Amygdala (tissue), 56 donors: ENCODE results near the gene PCK1.

Source experiments
- DNase-seq, 56 donors: peaks; one replicate each; lab custom pipeline; 2025; lab: John Stamatoyannopoulos, UW

PCK1 gene

GRCh38 chr20:57535297-57535696, 25.6 kb upstream of the PCK1 start:
- no peak for DNase-seq

GRCh38 chr20:57536120-57536708, 24.7 kb upstream of the PCK1 start:
- no peak for DNase-seq

- no peak for DNase-seq
Observed at GRCh38 chr20:57536771-57537724, 23.9 kb upstream of the PCK1 start.

GRCh38 chr20:57537822-57538221, 23.1 kb upstream of the PCK1 start:
- DNase-seq, result no peak

GRCh38 chr20:57539889-57540288, 21.0 kb upstream of the PCK1 start:
- DNase-seq, result no peak

DNA sequence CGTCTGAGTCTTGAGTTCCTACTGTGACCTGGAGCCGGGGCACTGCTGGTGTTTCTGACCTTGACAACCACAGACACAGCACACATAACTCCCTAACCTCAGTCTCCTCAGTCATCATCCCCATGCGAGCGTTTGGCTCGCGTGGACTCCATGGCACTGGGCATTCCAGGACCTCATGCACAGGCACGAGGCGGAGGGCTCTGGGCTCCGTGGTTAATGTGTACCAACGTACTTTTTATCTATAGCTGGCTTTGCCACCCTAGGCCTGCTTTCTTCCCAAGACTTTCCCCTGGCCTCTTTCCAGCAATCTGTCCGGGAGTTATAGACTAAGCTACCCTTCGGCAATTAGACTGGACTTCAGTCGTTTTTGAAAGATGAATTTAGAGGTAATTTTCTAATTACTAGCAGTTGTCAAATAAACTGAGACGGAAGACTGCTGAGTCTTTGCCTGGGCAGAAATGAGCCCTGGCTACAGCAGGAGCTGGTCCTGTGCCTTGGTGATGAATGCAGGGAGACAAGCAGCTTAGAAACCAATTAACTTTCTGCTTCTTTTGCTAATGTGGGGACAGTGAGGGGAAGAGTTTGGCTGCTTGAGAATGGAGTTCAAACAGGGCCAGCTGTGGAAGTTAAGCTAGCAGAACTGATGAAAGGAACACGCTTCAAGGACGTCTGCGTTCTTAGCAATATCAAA, 19.9 kb upstream of the PCK1 start:
- DNase-seq, result peak in 1 of 56 donors; percentile 8

DNA sequence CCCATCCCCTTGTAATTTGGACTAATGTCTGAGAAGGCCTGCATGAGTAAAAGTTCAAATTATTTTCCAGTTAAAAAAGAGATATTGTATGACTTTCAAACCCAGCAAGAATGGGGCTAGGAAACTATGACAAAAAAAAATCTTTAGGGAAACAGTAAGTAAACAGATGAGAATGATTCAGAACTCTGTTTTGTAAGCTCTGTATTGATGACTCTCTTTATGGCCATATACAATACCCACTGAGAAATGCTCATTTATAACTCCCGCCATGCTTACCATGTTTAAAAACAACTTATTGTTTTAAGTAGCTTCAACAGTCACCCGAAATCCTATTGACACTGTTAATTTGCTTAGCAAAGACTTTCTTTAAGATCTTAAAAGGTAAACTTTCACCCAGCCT, 17.2 kb upstream of the PCK1 start:
- DNase-seq, result no peak

DNA sequence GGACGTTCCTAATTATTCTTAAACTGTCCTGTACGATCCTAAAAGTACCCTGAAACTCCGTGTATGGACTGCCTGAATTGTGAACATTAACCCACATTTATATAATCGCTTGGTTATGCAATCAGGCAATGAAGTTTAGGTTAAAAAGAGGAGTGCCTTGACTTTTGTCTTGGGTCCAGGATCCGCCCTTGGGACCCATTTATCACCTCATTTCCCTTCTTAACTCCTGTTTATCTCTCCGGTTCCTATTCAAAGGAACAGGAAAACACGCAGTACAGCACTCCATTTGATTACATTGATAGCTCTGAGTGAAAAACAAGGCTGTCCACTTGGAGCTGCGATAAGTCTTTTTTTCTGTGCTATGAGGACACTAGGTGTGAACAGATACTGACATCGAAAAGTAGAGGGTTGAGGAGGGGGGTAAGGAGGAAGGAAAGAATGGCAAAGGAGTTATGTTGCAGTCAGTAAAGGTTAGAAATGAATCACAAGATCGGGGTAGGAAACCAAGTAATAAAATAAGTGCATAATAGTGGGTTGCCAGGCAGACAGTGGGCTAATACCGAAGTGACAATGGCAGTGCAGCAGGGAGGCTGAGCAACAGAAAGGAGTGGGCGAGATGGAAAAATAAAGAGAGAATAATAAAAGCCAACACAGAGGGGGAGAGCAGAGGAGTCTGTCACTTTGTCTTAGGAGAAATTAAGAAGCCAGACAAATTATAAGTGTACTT, 15.9 kb upstream of the PCK1 start:
- no peak for DNase-seq

DNA sequence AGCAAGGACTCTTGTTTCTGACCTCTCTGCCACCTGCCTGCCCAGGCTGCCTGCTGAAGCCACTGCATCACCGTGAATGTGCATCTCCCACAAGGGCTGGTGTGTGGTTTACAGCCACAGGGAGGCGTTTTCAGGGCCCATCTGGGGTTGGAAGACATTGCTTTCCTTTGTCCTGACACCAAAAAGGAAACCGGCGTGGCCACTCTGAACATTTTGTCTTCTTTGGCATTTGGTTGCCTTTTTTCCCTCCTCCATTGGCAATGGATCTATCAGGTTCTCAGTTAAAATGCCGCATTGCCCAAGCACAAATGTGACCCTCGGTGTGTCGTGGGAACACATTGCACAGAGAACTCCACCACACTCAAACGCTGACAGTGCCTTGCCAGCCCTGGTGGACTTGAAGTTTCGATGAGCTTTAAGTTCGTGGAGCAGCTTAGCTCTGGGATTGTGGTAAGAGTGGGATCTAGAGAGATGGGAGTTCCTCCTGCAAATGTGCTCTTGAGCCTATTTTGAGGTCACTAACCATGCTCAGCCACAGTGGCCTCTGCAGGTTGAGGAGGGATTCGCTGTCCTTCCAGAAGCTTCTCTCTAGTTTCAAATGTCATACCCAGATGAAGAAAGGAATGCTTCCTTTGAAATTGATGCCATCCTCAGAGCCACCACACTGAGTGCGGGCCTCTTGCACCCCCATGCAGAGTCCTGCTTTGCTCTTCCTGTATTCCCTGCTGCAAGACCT, 14.8 kb upstream of the PCK1 start:
- DNase-seq, result no peak

DNA sequence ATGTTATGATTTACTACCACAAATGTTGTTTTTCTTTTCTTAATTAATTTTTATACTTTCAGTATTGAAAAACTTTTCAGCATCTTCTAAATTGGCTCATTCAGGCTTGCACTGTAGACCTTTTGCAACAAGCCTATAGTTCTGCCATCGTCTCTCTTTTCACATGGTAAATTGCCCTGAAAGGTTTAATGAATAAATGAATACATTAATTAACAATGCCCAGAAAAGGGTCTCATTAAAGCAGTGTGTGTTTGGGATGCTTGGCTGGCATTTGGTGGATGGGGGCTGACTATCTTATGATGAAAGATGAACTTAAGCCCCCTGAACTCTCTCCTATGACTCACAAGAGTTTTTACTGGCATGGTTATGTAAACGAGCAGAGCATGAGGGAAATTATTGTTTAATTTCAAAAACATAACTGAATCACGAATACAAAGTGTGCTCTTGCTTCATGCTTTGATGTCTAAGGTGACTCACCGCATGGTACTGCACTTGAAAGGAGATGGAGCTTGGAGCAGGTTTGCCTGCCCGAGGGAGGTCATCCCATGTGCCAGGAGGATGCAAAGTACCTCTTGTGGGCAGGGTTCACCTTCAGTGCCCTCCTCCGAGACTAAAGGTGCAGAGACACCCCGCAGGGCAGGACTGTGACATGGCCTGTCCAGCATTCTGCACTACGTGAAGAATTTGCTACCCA, 13.8 kb upstream of the PCK1 start:
- no peak for DNase-seq

GRCh38 chr20:57548177-57549058, 12.5 kb upstream of the PCK1 start:
- DNase-seq, result no peak

GRCh38 chr20:57552471-57552870, 8.4 kb upstream of the PCK1 start:
- DNase-seq, result no peak

DNA sequence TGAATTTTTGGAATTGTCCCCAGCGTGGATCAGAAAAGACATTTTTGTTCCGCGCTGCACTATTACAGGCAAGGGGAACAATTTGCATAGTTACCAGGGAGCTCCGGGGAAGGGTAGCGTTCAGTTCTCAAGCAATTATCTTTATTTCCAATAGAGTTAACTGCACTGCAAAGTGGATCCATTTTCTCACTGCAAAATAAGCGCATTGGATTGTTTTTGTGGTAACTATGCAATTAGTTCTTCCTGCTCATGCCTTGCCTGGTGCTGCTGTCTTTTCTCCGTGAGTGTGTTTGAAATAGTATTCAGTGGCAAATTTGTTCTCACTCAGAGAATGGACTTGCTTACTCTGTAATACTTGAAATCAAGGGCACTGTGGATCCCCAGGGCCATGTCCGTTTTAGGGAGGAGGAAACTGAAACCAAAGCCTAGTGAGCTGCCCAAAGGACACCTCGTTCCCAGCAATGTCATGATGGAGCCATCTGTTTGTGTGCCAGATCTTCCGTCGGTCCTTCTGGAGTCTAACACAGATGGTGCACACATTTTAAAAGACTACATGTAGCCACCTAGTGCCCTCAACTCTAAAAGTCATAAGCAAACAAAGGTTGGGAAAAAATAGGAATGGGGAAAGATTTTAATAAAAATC, 7.4 kb upstream of the PCK1 start:
- DNase-seq, result no peak

DNA sequence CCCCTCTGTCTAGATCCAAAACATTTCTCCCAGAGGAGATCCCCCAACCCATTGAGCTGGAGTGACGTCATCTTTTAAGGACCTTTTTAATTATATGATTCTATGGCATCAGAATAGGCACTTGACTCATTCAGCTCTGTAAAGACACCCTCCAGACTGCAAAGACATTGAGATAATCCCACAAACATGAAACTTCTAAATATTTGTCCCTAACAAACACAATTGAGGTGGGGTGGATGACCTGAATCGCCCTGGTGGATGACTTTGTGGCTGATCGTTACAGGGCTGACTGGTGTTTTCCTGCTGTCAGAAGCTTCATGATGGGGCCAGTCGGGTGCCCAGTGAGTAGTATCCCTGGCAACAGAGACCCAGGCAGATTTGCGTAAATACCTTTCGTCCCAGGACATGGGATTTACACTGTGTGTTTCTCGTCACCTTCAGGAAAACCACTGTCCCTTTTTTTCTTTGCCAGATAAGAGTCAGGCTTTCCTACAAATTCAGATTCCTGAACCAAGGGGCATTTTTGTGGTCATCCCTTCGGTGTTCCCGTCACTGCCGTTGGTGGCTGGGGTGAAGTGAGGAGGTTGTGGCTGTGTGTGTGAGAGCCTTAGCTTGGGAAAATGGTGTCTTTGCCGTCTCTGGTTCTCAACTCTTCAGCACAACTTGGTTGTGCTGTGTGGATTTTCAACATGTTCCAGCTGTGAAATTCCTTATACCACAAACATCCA, 5.3 kb upstream of the PCK1 start:
- no peak for DNase-seq

GRCh38 chr20:57556980-57557274, 4.0 kb upstream of the PCK1 start:
- DNase-seq, result no peak

- no peak for DNase-seq
Observed at GRCh38 chr20:57557926-57558613, 2.8 kb upstream of the PCK1 start.
